Common myeloid progenitor, CD34-positive (primary cell): ENCODE results near the gene C1orf210.

Source experiments
- CTCF ChIA-PET: fragments of 350-600 bp; sonication (Branson Sonifier 250); formaldehyde crosslinking; loops from one replicate; lab custom pipeline; 2021; ENCODE audit warnings: antibody characterized with exemption; lab: Charles Lee
- POLR2A ChIA-PET: fragments of 350-600 bp; sonication (Branson Sonifier 250); formaldehyde crosslinking; loops from one replicate; lab custom pipeline; 2021; ENCODE audit warnings: antibody characterized with exemption; lab: Charles Lee
- DNase-seq, 3 donors: peaks; one replicate each; pipeline versions ENCODE4 v3.0.0 to v3.0.0-alpha.2; 2013
- H3K27ac ChIP-seq, 2 experiments: 1 replicate in 1 of 2; 2 replicates in 1 of 2; pipeline ENCODE4 v1.7.0; 2013; ENCODE audit warnings: inconsistent platforms in 2 of 2, low read length in 2 of 2, mild to moderate bottlenecking in 2 of 2, low read depth in 1 of 2, moderate library complexity in 1 of 2; ENCODE audit not compliant: severe bottlenecking in 2 of 2, insufficient read depth in 1 of 2, poor library complexity in 1 of 2
- H3K27me3 ChIP-seq, 5 experiments: replicated peaks in 2 of 5; 1 replicate in 3 of 5; 2 replicates in 2 of 5; pipeline versions ENCODE4 v1.6.1 to v1.7.0; 2013; ENCODE audit warnings: low read length in 4 of 5, mild to moderate bottlenecking in 2 of 5, moderate library complexity in 2 of 5, inconsistent platforms in 1 of 5; ENCODE audit not compliant: insufficient read depth in 5 of 5, control insufficient read depth in 4 of 5
- H3K36me3 ChIP-seq, 4 experiments: 1 replicate in 2 of 4; 2 replicates in 2 of 4; pipeline versions ENCODE4 v1.6.1 to v1.7.0; 2013; ENCODE audit warnings: low read length in 3 of 4, control low read depth in 1 of 4, mild to moderate bottlenecking in 1 of 4; ENCODE audit not compliant: control insufficient read depth in 4 of 4, insufficient read depth in 4 of 4
- H3K4me1 ChIP-seq, 4 experiments: 1 replicate in 3 of 4; 2 replicates in 1 of 4; pipeline versions ENCODE4 v1.6.1 to v1.7.1; 2013; ENCODE audit warnings: low read length in 3 of 4, mild to moderate bottlenecking in 3 of 4, control low read depth in 1 of 4, inconsistent platforms in 1 of 4, moderate library complexity in 1 of 4; ENCODE audit not compliant: control insufficient read depth in 4 of 4, insufficient read depth in 4 of 4; ENCODE audit errors: control extremely low read depth in 1 of 4
- H3K4me3 ChIP-seq, 7 experiments: 1 replicate in 4 of 7; 2 replicates in 3 of 7; pipeline versions ENCODE4 v1.5.1 to v1.7.0; 2013; ENCODE audit warnings: mild to moderate bottlenecking in 7 of 7, low read length in 6 of 7, moderate library complexity in 6 of 7, inconsistent platforms in 2 of 7, low read depth in 2 of 7, control low read depth in 1 of 7; ENCODE audit not compliant: insufficient read depth in 4 of 7, control insufficient read depth in 1 of 7; ENCODE audit errors: extremely low read depth in 1 of 7
- H3K9me3 ChIP-seq, 5 experiments: 1 replicate in 4 of 5; 2 replicates in 1 of 5; pipeline versions ENCODE4 v1.6.1 to v1.7.1; 2013; ENCODE audit warnings: low read length in 4 of 5, mild to moderate bottlenecking in 2 of 5, inconsistent platforms in 1 of 5, low read depth in 1 of 5, moderate library complexity in 1 of 5; ENCODE audit not compliant: control insufficient read depth in 4 of 5, insufficient read depth in 2 of 5; ENCODE audit errors: control extremely low read depth in 1 of 5
- WGBS: methylation state at CpG from one replicate; pipeline ENCODE4 v1.1.5; 2013; ENCODE audit not compliant: insufficient coverage; 5-methylcytosine and 5-hydroxymethylcytosine counted together

Gene C1orf210

DNA sequence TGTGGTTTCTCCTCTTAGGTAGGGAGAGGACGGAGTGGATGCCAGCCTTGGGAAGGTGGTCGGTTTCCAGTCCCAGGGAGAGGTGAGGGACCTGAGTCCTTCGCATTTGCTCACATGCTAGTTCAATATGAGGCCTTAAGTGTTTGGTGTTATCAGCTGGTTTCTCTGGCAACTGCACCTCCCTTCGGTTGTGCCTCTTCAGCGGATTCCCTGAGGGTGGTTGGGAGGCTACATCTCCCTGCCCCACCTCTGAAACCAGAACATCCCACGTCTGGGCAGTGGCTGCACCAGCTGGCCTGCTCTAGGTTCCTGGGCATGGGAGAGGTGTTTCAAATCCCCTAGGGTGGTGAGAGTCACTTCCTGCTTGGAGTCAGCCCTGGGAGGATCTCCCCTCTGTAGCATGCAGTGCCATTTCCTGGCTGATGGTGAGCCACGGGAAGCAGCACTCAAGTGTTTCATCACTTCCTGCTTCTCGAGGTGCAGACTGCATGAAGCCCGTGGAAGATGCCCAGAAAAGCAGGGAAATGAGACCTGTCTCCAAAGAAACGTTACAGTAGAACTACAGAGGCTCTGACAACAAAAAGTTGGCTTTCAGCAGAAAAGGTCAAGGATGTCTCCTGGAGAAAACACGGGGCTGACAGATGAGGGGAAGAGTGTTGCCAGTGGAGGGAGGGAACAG is 11.1 kb downstream of the C1orf210 start:
- CTCF ChIA-PET: interaction anchor here (1.5 to 1.7 kb wide), 2 partner anchors 10 to 19 kb away, joined by 3 to 4 read pairs; no protein-coding TSS in a partner anchor
- peaks cover 0 to 2% (median 0%) of the 10 kb centered on the region in 5 experiments for H3K27me3 ChIP-seq
- DNase-seq: peak; percentile 63 to 88 (median 80)
- no peak overlapping the region for H3K27ac ChIP-seq
- H3K4me1 ChIP-seq: peaks cover 0 to 28% (median 15%) of the 10 kb centered on the region in 4 experiments
- no peaks in the 10 kb centered on the region for H3K36me3 ChIP-seq
- peak overlapping the region in 1 of 7 experiments; percentile 2 for H3K4me3 ChIP-seq
- POLR2A ChIA-PET: no interaction called here
- no peaks in the 10 kb centered on the region for H3K9me3 ChIP-seq
- 46% methylated on average over 9 of the region's 11 CpGs for WGBS

DNA sequence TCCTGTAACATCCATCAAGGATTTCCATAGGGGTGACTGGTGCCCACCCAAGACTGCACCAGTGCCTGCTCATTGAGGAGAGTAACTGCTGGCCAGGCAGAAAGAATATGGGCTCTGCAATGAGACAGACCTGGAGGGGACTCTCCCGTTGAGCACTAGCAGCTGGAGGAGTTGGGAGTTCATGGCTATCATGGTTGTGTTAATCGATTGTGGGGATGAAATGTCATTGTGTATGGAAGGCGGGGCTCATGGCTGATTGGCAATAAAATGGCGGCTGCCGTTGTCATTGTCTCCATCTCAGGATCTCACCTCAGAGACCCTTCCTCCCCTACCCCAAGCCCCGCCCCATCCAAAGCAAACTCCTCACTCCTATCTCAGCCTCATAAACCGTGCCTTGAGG is 11.7 kb downstream of the C1orf210 start:
- Histone ChIP-seq H3K4me1 (peaks cover 0 to 30% (median 15%) of the 10 kb centered on the region in 4 experiments), H3K4me3 (no peak overlapping the region), H3K36me3 (no peaks in the 10 kb centered on the region), H3K9me3 (no peaks in the 10 kb centered on the region), H3K27me3 (peaks cover 0 to 2% (median 0%) of the 10 kb centered on the region in 5 experiments), H3K27ac (no peak overlapping the region)
- DNase-seq: no peak
- 100% methylated on average over 1 of the region's 7 CpGs for WGBS
- CTCF ChIA-PET: interaction anchor here (1.7 kb wide), 1 partner anchor 19 kb away, joined by 4 read pairs; no protein-coding TSS in a partner anchor
- POLR2A ChIA-PET: no interaction called here

DNA sequence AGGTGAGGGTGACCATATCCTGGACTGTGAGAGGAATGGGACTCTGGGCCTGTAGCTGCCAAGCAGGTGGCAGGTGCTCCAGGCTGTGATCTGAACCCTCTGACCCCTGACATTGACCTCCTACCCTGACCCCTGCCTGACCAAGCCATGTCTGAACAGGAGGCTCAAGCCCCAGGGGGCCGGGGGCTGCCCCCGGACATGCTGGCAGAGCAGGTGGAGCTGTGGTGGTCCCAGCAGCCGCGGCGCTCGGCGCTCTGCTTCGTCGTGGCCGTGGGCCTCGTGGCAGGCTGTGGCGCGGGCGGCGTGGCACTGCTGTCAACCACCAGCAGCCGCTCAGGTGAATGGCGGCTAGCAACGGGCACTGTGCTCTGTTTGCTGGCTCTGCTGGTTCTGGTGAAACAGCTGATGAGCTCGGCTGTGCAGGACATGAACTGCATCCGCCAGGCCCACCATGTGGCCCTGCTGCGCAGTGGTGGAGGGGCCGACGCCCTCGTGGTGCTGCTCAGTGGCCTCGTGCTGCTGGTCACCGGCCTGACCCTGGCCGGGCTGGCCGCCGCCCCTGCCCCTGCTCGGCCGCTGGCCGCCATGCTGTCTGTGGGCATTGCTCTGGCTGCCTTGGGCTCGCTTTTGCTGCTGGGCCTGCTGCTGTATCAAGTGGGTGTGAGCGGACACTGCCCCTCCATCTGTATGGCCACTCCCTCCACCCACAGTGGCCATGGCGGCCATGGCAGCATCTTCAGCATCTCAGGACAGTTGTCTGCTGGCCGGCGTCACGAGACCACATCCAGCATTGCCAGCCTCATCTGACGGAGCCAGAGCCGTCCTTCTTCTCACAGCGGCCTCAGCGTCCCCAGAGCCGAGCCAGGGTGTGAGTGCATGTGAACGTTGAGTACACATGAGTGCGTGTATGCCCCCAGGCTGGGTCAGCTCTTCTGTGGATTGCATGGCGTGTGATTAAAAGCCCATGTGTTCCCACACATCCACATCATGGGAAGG is 12.5 kb downstream of the C1orf210 start:
- Histone ChIP-seq H3K36me3 (no peaks in the 10 kb centered on the region), H3K27ac (no peak overlapping the region), H3K9me3 (no peaks in the 10 kb centered on the region), H3K27me3 (peaks cover 0 to 2% (median 0%) of the 10 kb centered on the region in 5 experiments), H3K4me1 (peaks cover 0 to 30% (median 15%) of the 10 kb centered on the region in 4 experiments), H3K4me3 (no peak overlapping the region)
- ChIA-PET CTCF (interaction anchor here (1.0 to 1.7 kb wide), 2 partner anchors 20 to 46 kb away, joined by 4 read pairs; no protein-coding TSS in a partner anchor), POLR2A (no interaction called here)
- DNase-seq: no peak
- WGBS: 97% methylated on average over 44 of the region's 46 CpGs

DNA sequence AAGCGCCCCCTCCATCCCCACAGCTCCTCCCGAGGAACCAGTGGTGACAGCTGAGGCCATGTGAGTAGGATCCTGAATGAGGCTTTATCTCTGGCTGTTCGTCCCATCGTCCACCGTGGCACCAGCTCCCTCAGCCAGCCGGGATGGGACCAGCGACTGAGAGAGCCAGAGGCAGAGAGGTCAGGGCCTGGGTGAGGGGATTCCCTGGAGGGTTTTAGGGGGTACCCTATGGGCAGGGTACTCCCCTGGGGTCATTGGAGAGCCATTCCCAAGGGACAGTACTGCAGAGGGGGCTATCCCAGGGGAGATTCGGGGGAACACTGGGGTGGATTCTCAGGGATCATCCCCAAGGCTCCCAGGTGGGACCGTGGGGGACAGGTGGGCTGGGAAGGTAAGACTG is 13.2 kb downstream of the C1orf210 start:
- peaks cover 0 to 2% (median 0%) of the 10 kb centered on the region in 5 experiments for H3K27me3 ChIP-seq
- POLR2A ChIA-PET: interaction anchor here (0.6 kb wide), 2 partner anchors 22 to 117 kb away, joined by 3 read pairs; partner anchors contain the start of genes MED8 and SZT2
- WGBS: 100% methylated on average over 1 of the region's 9 CpGs

GRCh38 chr1:43271186-43272118 is 13.9 kb downstream of the C1orf210 start:
- no peaks in the 10 kb centered on the region for H3K9me3 ChIP-seq
- H3K4me3 ChIP-seq: peak overlapping the region in 5 of 7 experiments; percentile 64 to 90 (median 71)
- peaks cover 0 to 30% (median 15%) of the 10 kb centered on the region in 4 experiments for H3K4me1 ChIP-seq
- no peak for DNase-seq
- no peaks in the 10 kb centered on the region for H3K27me3 ChIP-seq
- ChIA-PET CTCF (interaction anchor here (1.0 kb wide), 1 partner anchor 45 kb away, joined by 4 read pairs; no protein-coding TSS in a partner anchor), POLR2A (interaction anchor here (0.6 kb wide), 2 partner anchors 22 to 118 kb away, joined by 3 read pairs; partner anchors contain the start of genes MED8 and SZT2)
- H3K27ac ChIP-seq: no peak overlapping the region
- H3K36me3 ChIP-seq: no peaks in the 10 kb centered on the region
- WGBS: 85% methylated on average over 8 of the region's 12 CpGs

More for the DNA sequence above, 13.2 kb downstream of the C1orf210 start:
- no peak overlapping the region for H3K4me3 ChIP-seq
- CTCF ChIA-PET: interaction anchor here (1.0 kb wide), 1 partner anchor 45 kb away, joined by 4 read pairs; no protein-coding TSS in a partner anchor
- H3K9me3 ChIP-seq: no peaks in the 10 kb centered on the region
- H3K4me1 ChIP-seq: peaks cover 0 to 30% (median 15%) of the 10 kb centered on the region in 4 experiments
- H3K27ac ChIP-seq: no peak overlapping the region
- no peaks in the 10 kb centered on the region for H3K36me3 ChIP-seq
- no peak for DNase-seq
